ENCODE measurements around the gene OR52K2. TPM values are rescaled to one million over a fixed set of nuclear protein-coding genes. Genes with fewer than 3 reads are reported as not detected.

OR52K2 gene
- total RNA-seq, 1 experiment from 2014 or later: not detected

- Mint-ChIP-seq H3K27ac (ENCODE audit: unreplicated experiment) (no peak overlapping the region), H3K27me3 (ENCODE audit: unreplicated experiment) (peaks cover 54% of the 10 kb centered on the region), H3K9me3 (ENCODE audit: low read depth, unreplicated experiment) (no peaks in the 10 kb centered on the region), H3K36me3 (ENCODE audit: insufficient read depth, unreplicated experiment) (no peaks in the 10 kb centered on the region), H3K4me1 (ENCODE audit: low read depth, unreplicated experiment) (no peaks in the 10 kb centered on the region), H3K4me3 (ENCODE audit: low read depth, unreplicated experiment) (no peak overlapping the region)
- no peak for TF ChIP-seq CTCF (IDR thresholded peaks at IDR 0.05; ENCODE audit: unreplicated experiment)
- intact Hi-C loops (cut with micrococcal nuclease; ENCODE audit: unreplicated experiment): no loop called here
- BruUV-seq (replicated peaks): no TSS peak
- DNase-seq: no peak
- CTCF ChIA-PET: no interaction called here
Observed at GRCh38 chr11:4430051-4430450, 19.0 kb upstream of the OR52K2 start.

- peaks cover 79% of the 10 kb centered on the region for H3K27me3 Mint-ChIP-seq (ENCODE audit: unreplicated experiment)
- H3K9me3 Mint-ChIP-seq (ENCODE audit: low read depth, unreplicated experiment): peaks cover 2% of the 10 kb centered on the region
- DNase-seq: no peak
- no peak for TF ChIP-seq CTCF (IDR thresholded peaks at IDR 0.05; ENCODE audit: unreplicated experiment)
- no TSS peak for BruUV-seq (replicated peaks)
- no peak overlapping the region for H3K4me3 Mint-ChIP-seq (ENCODE audit: low read depth, unreplicated experiment)
- no peaks in the 10 kb centered on the region for H3K36me3 Mint-ChIP-seq (ENCODE audit: insufficient read depth, unreplicated experiment)
- H3K27ac Mint-ChIP-seq (ENCODE audit: unreplicated experiment): no peak overlapping the region
- CTCF ChIA-PET: no interaction called here
- intact Hi-C loops (cut with micrococcal nuclease; ENCODE audit: unreplicated experiment): no loop called here
- no peaks in the 10 kb centered on the region for H3K4me1 Mint-ChIP-seq (ENCODE audit: low read depth, unreplicated experiment)
Observed at GRCh38 chr11:4433856-4434255, 15.2 kb upstream of the OR52K2 start.

GRCh38 chr11:4436411-4436810 lies 12.7 kb upstream of the OR52K2 start:
- H3K9me3 Mint-ChIP-seq (ENCODE audit: low read depth, unreplicated experiment): peaks cover 2% of the 10 kb centered on the region
- no peak overlapping the region for H3K27ac Mint-ChIP-seq (ENCODE audit: unreplicated experiment)
- CTCF ChIA-PET: no interaction called here
- DNase-seq: no peak
- no TSS peak for BruUV-seq (replicated peaks)
- H3K4me1 Mint-ChIP-seq (ENCODE audit: low read depth, unreplicated experiment): no peaks in the 10 kb centered on the region
- H3K27me3 Mint-ChIP-seq (ENCODE audit: unreplicated experiment): peaks cover 66% of the 10 kb centered on the region
- no peak for TF ChIP-seq CTCF (IDR thresholded peaks at IDR 0.05; ENCODE audit: unreplicated experiment)
- H3K36me3 Mint-ChIP-seq (ENCODE audit: insufficient read depth, unreplicated experiment): no peaks in the 10 kb centered on the region
- intact Hi-C loops (cut with micrococcal nuclease; ENCODE audit: unreplicated experiment): no loop called here
- no peak overlapping the region for H3K4me3 Mint-ChIP-seq (ENCODE audit: low read depth, unreplicated experiment)

GRCh38 chr11:4441515-4441914 lies 7.6 kb upstream of the OR52K2 start:
- intact Hi-C loops (cut with micrococcal nuclease; ENCODE audit: unreplicated experiment): no loop called here
- peaks cover 2% of the 10 kb centered on the region for H3K9me3 Mint-ChIP-seq (ENCODE audit: low read depth, unreplicated experiment)
- H3K36me3 Mint-ChIP-seq (ENCODE audit: insufficient read depth, unreplicated experiment): no peaks in the 10 kb centered on the region
- no peaks in the 10 kb centered on the region for H3K4me1 Mint-ChIP-seq (ENCODE audit: low read depth, unreplicated experiment)
- no peak for DNase-seq
- TF ChIP-seq CTCF (IDR thresholded peaks at IDR 0.05; ENCODE audit: unreplicated experiment): no peak
- H3K4me3 Mint-ChIP-seq (ENCODE audit: low read depth, unreplicated experiment): no peak overlapping the region
- BruUV-seq (replicated peaks): no TSS peak
- CTCF ChIA-PET: no interaction called here
- H3K27ac Mint-ChIP-seq (ENCODE audit: unreplicated experiment): no peak overlapping the region
- H3K27me3 Mint-ChIP-seq (ENCODE audit: unreplicated experiment): peaks cover 15% of the 10 kb centered on the region

Data from Calu3 (cell line).